Heart left ventricle (tissue), 16 donors: ENCODE results near the gene EFCAB5. TPM values are rescaled to one million over a fixed set of nuclear protein-coding genes. Genes with fewer than 3 reads are reported as not detected.

Experiments used
- ATAC-seq, 4 donors: fragments of 200-7000 bp; cut with Tn5 transposase; one replicate each; pipeline ENCODE4 v1.9.1; 2020 to 2022; ENCODE audit warnings: moderate library complexity in 4 of 4, mild to moderate bottlenecking in 3 of 4, moderate number of reproducible peaks in 1 of 4
- DNase-seq, 5 donors: peaks; one replicate each; pipeline ENCODE4 v3.0.0-alpha.2; 2020
- H3K27ac ChIP-seq, 12 donors: fragments of 200-600 bp; sonication (generic) in 4 of 12; one replicate each; pipeline versions ENCODE4 v1.5.0 to v1.8.0; 2016 to 2022; ENCODE audit warnings: mild to moderate bottlenecking in 2 of 12
- H3K27me3 ChIP-seq, 9 donors: fragments of 200-600 bp; sonication (generic) in 2 of 9; one replicate each; pipeline versions ENCODE4 v1.5.1 to v1.8.0; 2016 to 2022; ENCODE audit warnings: mild to moderate bottlenecking in 3 of 9
- H3K36me3 ChIP-seq, 9 donors: fragments of 200-600 bp; sonication (generic) in 2 of 9; one replicate each; pipeline versions ENCODE4 v1.5.0 to v1.8.0; 2018 to 2022; ENCODE audit warnings: mild to moderate bottlenecking in 2 of 9
- H3K4me1 ChIP-seq, 12 donors: fragments of 200-600 bp; sonication (generic) in 4 of 12; one replicate each; pipeline versions ENCODE4 v1.5.0 to v1.8.0; 2016 to 2022; ENCODE audit warnings: mild to moderate bottlenecking in 3 of 12
- H3K4me3 ChIP-seq, 12 donors: fragments of 200-600 bp; sonication (generic) in 4 of 12; one replicate each; pipeline versions ENCODE4 v1.5.0 to v1.8.0; 2017 to 2022; ENCODE audit warnings: mild to moderate bottlenecking in 9 of 12, moderate library complexity in 4 of 12
- H3K9me3 ChIP-seq, 12 donors: fragments of 200-600 bp; sonication (generic) in 4 of 12; one replicate each; pipeline versions ENCODE4 v1.5.0 to v1.8.0; 2016 to 2022; ENCODE audit warnings: mild to moderate bottlenecking in 1 of 12
- CTCF ChIP-seq, 12 donors: fragments of 200-600 bp; sonication (generic) in 4 of 12; IDR thresholded peaks; one replicate each; pipeline versions ENCODE4 v1.5.0 to v1.8.0; 2018 to 2022; ENCODE audit warnings: antibody characterized with exemption in 12 of 12, mild to moderate bottlenecking in 5 of 12
- POLR2A ChIP-seq, 2 donors: fragments of 450-650 bp; IDR thresholded peaks; one replicate each; pipeline ENCODE4 v1.6.1; 2017; ENCODE audit warnings: antibody characterized with exemption in 2 of 2, mild to moderate bottlenecking in 2 of 2, moderate library complexity in 2 of 2
- WGBS, 4 donors: extraction: QIAGEN DNeasy Blood & Tissue Kit in 2 of 4; methylation state at CpG; one replicate each; pipeline versions ENCODE4 v1.1.5 to v1.1.7; 2013 to 2018; 5-methylcytosine and 5-hydroxymethylcytosine counted together
- intact Hi-C, 10 donors: fragments of 100-400 bp; cut with DNase I; formaldehyde crosslinking; loops; one replicate each; pipeline versions ENCODE4 v1.11.1 to v1.14.2; 2022
- polyA plus RNA-seq, 2 donors: library from polyadenylated mRNA; stranded (reverse); fragments of 200-250 nt; gene quantifications; one replicate each; pipeline ENCODE4 v1.2.3, GENCODE V29; 2013
- total RNA-seq, 9 donors: library from RNA; depleted of rRNA in 2 of 9; stranded (reverse); fragments of >200 nt in 2 of 9; fragmentation: NEBNext Ultra II Directional in 3 of 9; extraction: Animal tissue kit (Norgen Biotek cat#: 25700) in 3 of 9; gene quantifications; one replicate each; pipeline versions ENCODE4 v1.1.0 to v1.2.4, GENCODE V29; 2016 to 2023
- donor health status: ischemic (EF 13 %, LVEDD 7.1; RV severe dilation, severe dysfunction).
- donor health status: healthy with polysubstance abuse.
- donor health status: DM: no; HTN: yes; CAD: no.
- donor health status: DM: no; HTN: no; CAD: no.
- donor health status: ischemic (EF 25% LVEDD 6.9; RV normal size, moderate dysfunction).
- donor health status: ischemic (EF 25% LVEDD 5.7; RV mildly dilated, moderate dysfunction).
- donor health status: healthy.
- donor health status: DM: yes; HTN: yes; CAD: no.
- donor health status: ischemic (EF 35%, LVEDD 5.7; RV mildly dilated, moderate dysfunction).
- donor health status: nonischemic (EF 11% LVEDD 7.7; RV severe dilation, severe dysfunction).
- donor health status: DM: yes; HTN: yes; CAD: no.
- donor health status: PGD.
- donor health status: ischemic (EF 29% LVEDD 5.4; RV normal size, mild dysfunction).
- donor health status: nonischemic (EF 23%, LVEDD 6.1; RV moderate dilation, normal function).

Gene EFCAB5
- total and polyA plus RNA-seq, 11 donors: 0.01 to 1.2 (median 0.61) TPM; not detected in 6

GRCh38 chr17:29959658-29960337 is 18.4 kb downstream of the EFCAB5 start:
- TF ChIP-seq CTCF (IDR thresholded peaks at IDR 0.05): no peak
- no peak for TF ChIP-seq POLR2A (IDR thresholded peaks at IDR 0.05)
- ATAC-seq (no peak), DNase-seq (no peak)
- H3K36me3 ChIP-seq: no peaks in the 10 kb centered on the region
- 59 to 89% (median 66%) methylated on average over 2 to 4 of the region's 4 CpGs for WGBS, 4 donors
- H3K4me3 ChIP-seq: no peak overlapping the region
- H3K27ac ChIP-seq: no peak overlapping the region
- H3K4me1 ChIP-seq: no peaks in the 10 kb centered on the region
- intact Hi-C loops: no loop called here
- peaks cover 0 to 16% (median 0%) of the 10 kb centered on the region in 12 donors for H3K9me3 ChIP-seq
- no peaks in the 10 kb centered on the region for H3K27me3 ChIP-seq

GRCh38 chr17:29962656-29963055 is 21.2 kb downstream of the EFCAB5 start:
- TF ChIP-seq POLR2A (IDR thresholded peaks at IDR 0.05) (no peak), CTCF (IDR thresholded peaks at IDR 0.05) (no peak)
- Histone ChIP-seq H3K27me3 (no peaks in the 10 kb centered on the region), H3K27ac (no peak overlapping the region), H3K4me3 (no peak overlapping the region), H3K4me1 (no peaks in the 10 kb centered on the region), H3K36me3 (no peaks in the 10 kb centered on the region), H3K9me3 (peaks cover 0 to 16% (median 0%) of the 10 kb centered on the region in 12 donors)
- WGBS, 4 donors: 89 to 94% (median 92%) methylated on average over 2 of the region's 2 CpGs
- intact Hi-C loops: no loop called here
- ATAC-seq (no peak), DNase-seq (no peak)

GRCh38 chr17:29968271-29968670 is 26.8 kb downstream of the EFCAB5 start:
- Histone ChIP-seq H3K27ac (no peak overlapping the region), H3K36me3 (no peaks in the 10 kb centered on the region), H3K9me3 (peaks cover 0 to 9% (median 0%) of the 10 kb centered on the region in 12 donors), H3K27me3 (no peaks in the 10 kb centered on the region), H3K4me3 (no peak overlapping the region), H3K4me1 (no peaks in the 10 kb centered on the region)
- no peak for TF ChIP-seq CTCF (IDR thresholded peaks at IDR 0.05)
- no peak for TF ChIP-seq POLR2A (IDR thresholded peaks at IDR 0.05)
- ATAC-seq (no peak), DNase-seq (no peak)
- WGBS, 4 donors: 79 to 88% (median 85%) methylated on average over 5 of the region's 5 CpGs
- intact Hi-C loops: no loop called here

GRCh38 chr17:29972277-29972676 is 30.8 kb downstream of the EFCAB5 start:
- DNase-seq: no peak
- 90 to 97% (median 96%) methylated on average over 17 to 18 of the region's 18 CpGs for WGBS, 4 donors
- Histone ChIP-seq H3K4me1 (no peaks in the 10 kb centered on the region), H3K36me3 (no peaks in the 10 kb centered on the region), H3K27me3 (no peaks in the 10 kb centered on the region), H3K9me3 (no peaks in the 10 kb centered on the region), H3K27ac (no peak overlapping the region), H3K4me3 (no peak overlapping the region)
- TF ChIP-seq CTCF (IDR thresholded peaks at IDR 0.05) (no peak), POLR2A (IDR thresholded peaks at IDR 0.05) (no peak)
- intact Hi-C loops: no loop called here
- ATAC-seq: no peak
